Psoas muscle (tissue), 8 donors: ENCODE data around the gene IGSF11. TPM values are rescaled to one million over a fixed set of nuclear protein-coding genes. Genes with fewer than 3 reads are reported as not detected.
"Not testable (repeated sequence)": the region's sequence is repeated elsewhere in the genome, so short reads cannot be mapped to it uniquely, and the experiment has no call there.

Experiments
- ATAC-seq, 4 donors: fragments of 200-7000 bp; cut with Tn5 transposase; one replicate each; pipeline ENCODE4 v1.9.1; 2020; ENCODE audit warnings: moderate library complexity in 3 of 4, mild to moderate bottlenecking in 2 of 4
- DNase-seq, 2 donors: peaks; one replicate each; pipeline ENCODE4 v3.0.0-alpha.2; 2020
- H3K27ac ChIP-seq: fragments of 200-600 bp; one replicate; pipeline ENCODE4 v1.8.0; 2022
- H3K27me3 ChIP-seq, 3 donors: fragments of 200-600 bp in 1 of 3; one replicate each; pipeline versions ENCODE4 v1.6.1 to v1.8.0; 2013 to 2022; ENCODE audit warnings: low read length in 2 of 3, mild to moderate bottlenecking in 2 of 3, moderate library complexity in 1 of 3; ENCODE audit not compliant: insufficient read depth in 3 of 3
- H3K36me3 ChIP-seq, 2 donors: fragments of 200-600 bp in 1 of 2; one replicate each; pipeline versions ENCODE4 v1.6.1 to v1.8.0; 2013 to 2022; ENCODE audit warnings: low read depth in 1 of 2, mild to moderate bottlenecking in 1 of 2, moderate library complexity in 1 of 2; ENCODE audit not compliant: insufficient read depth in 1 of 2
- H3K4me1 ChIP-seq: fragments of 200-600 bp; one replicate; pipeline ENCODE4 v1.8.0; 2022
- H3K4me3 ChIP-seq: fragments of 200-600 bp; one replicate; pipeline ENCODE4 v1.8.0; 2022; ENCODE audit warnings: mild to moderate bottlenecking
- H3K9me3 ChIP-seq: fragments of 200-600 bp; one replicate; pipeline ENCODE4 v1.8.0; 2022
- CTCF ChIP-seq: fragments of 200-600 bp; IDR thresholded peaks from one replicate; pipeline ENCODE4 v1.8.0; 2022; ENCODE audit warnings: antibody characterized with exemption
- WGBS, 3 donors: extraction: QIAGEN DNeasy Blood & Tissue Kit; methylation state at CpG; one replicate each; pipeline versions ENCODE4 v1.1.6 to v1.1.7; 2013; 5-methylcytosine and 5-hydroxymethylcytosine counted together
- intact Hi-C, 2 donors: fragments of 100-400 bp; cut with DNase I; formaldehyde crosslinking; loops; one replicate each; pipeline versions ENCODE4 v1.11.0 to v1.14.2; 2022
- polyA plus RNA-seq, 3 donors: library from polyadenylated mRNA; stranded (reverse); fragments of 200-250 nt; gene quantifications; one replicate each; pipeline ENCODE4 v1.2.3, GENCODE V29; 2013
- total RNA-seq, 4 donors: library from RNA; stranded (reverse); fragmentation: NEBNext Ultra II Directional in 2 of 4; extraction: Animal tissue kit (Norgen Biotek cat#: 25700) in 2 of 4; gene quantifications; one replicate each; pipeline versions ENCODE4 v1.2.1 to v1.2.4, GENCODE V29; 2021 to 2023
- donor health status: healthy with polysubstance abuse.
- donor health status: DM: no; HTN: no; CAD: no; lungs with moderate emphysema.
- donor health status: Bipolar disorder and iron deficiency.
- donor health status: healthy.
- donor health status: DM: yes; HTN: yes; CAD: no.
- donor health status: DM: no; HTN: no; CAD: no.
- donor health status: DM: no; HTN: no; CAD: no.
- donor health status: DM: yes; HTN: yes; CAD: no.

The IGSF11 gene
- total and polyA plus RNA-seq, 7 donors: 0.23 to 8.5 (median 4.3) TPM

DNA sequence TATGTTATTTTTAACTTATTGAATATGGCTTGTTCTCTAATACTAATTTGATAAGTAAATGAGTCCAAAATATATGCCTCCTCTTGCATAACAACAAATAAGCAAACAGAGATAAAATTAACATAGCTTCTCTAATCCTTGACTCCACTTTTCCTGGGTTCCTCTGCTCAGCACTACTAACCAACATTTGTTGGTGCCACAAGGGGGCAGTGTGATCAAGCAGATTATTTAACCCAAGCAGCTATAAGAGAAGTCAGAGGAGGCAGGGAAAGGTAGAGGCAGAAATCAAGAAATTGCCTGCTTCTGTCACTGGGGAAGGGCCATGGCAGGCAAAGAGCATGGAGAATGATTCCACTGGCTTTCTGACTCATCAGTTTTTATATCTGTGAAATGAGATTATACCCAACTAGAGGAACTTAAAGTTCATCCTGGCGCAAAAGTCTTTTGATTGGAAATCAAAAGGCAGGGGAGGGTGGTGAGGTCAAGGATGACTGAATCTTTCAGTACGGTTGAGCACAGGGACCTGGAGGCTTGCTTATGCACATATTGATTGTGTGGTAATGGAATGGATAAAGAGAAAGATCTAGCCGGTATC is 152.2 kb downstream of the IGSF11 start:
- WGBS, 3 donors: 61 to 74% (median 62%) methylated on average over 3 of the region's 3 CpGs
- DNase-seq (peak; percentile 23 to 50), ATAC-seq (peak; percentile 65 to 83 (median 74))
- no peaks in the 10 kb centered on the region for H3K4me1 ChIP-seq
- peak; percentile 81 for TF ChIP-seq CTCF
- no peaks in the 10 kb centered on the region for H3K36me3 ChIP-seq
- no peak overlapping the region for H3K27ac ChIP-seq
- intact Hi-C loops: loop anchor here (1.0 to 10.0 kb wide), 3 partner anchors 155 to 352 kb away; no protein-coding TSS in a partner anchor
- H3K9me3 ChIP-seq: no peaks in the 10 kb centered on the region
- H3K27me3 ChIP-seq: peaks cover 0 to 4% (median 2%) of the 10 kb centered on the region in 3 donors
- H3K4me3 ChIP-seq: no peak overlapping the region

- Histone ChIP-seq H3K36me3 (no peaks in the 10 kb centered on the region), H3K27me3 (peaks cover 0 to 6% (median 0%) of the 10 kb centered on the region in 3 donors), H3K9me3 (no peaks in the 10 kb centered on the region), H3K27ac (no peak overlapping the region), H3K4me1 (no peaks in the 10 kb centered on the region), H3K4me3 (no peak overlapping the region)
- intact Hi-C loops: no loop called here
- TF ChIP-seq CTCF: no peak
- DNase-seq: no peak
- ATAC-seq: no peak
These were observed 166.6 kb downstream of the IGSF11 start for GRCh38 chr3:118868051-118868450.

GRCh38 chr3:118863731-118864322 is 170.8 kb downstream of the IGSF11 start:
- no peak for TF ChIP-seq CTCF
- no peak for DNase-seq
- H3K36me3 ChIP-seq: no peaks in the 10 kb centered on the region
- no peaks in the 10 kb centered on the region for H3K9me3 ChIP-seq
- H3K27me3 ChIP-seq: no peaks in the 10 kb centered on the region
- intact Hi-C loops: no loop called here
- no peak for ATAC-seq
- H3K4me1 ChIP-seq: no peaks in the 10 kb centered on the region
- H3K4me3 ChIP-seq: no peak overlapping the region
- WGBS, 3 donors: 48 to 64% (median 57%) methylated on average over 1 of the region's 1 CpG
- H3K27ac ChIP-seq: no peak overlapping the region

GRCh38 chr3:118859950-118860349 is 174.7 kb downstream of the IGSF11 start:
- H3K27ac ChIP-seq: no peak overlapping the region
- no peaks in the 10 kb centered on the region for H3K36me3 ChIP-seq
- H3K27me3 ChIP-seq: no peaks in the 10 kb centered on the region
- no peaks in the 10 kb centered on the region for H3K4me1 ChIP-seq
- DNase-seq (no peak), ATAC-seq (no peak)
- intact Hi-C loops: no loop called here
- no peaks in the 10 kb centered on the region for H3K9me3 ChIP-seq
- 77 to 82% (median 77%) methylated on average over 1 of the region's 1 CpG for WGBS, 3 donors
- no peak for TF ChIP-seq CTCF
- H3K4me3 ChIP-seq: no peak overlapping the region

DNA sequence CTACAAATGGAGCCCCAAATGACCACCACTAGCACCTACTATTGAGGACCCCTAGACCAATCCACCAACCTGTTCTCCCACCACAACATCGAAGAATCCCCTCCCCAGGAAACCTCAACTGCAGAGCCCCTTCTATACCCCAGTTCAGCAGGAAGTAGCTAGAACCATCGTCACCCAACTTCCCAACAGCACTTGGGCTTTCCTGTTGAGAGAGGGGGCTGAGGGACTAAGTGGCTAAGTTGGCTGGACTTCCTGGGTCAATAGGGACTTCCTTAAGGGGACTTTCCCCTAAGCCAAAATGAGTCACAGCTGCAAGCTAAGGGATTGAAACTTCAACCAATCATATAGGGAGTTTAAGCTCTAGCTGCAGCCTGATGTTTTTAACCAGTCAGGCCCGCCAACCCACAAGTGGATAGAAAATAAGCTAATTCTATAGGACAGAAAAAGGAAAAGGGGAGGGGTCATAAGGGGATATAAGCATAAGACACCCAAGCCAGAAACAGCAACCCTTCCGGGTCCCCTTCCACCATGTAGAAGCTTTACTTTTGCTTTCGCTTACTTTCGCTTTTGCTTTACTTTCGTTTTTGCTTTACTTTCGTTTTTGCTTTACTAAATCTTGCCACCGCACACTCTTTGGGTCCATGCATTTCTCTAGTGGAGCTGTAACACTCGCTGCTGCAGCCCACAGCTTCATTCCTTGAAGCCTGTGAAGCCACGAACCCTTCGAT is 183.0 kb downstream of the IGSF11 start:
- intact Hi-C loops, H3K27me3 ChIP-seq, H3K27ac ChIP-seq, H3K4me3 ChIP-seq, H3K9me3 ChIP-seq, ATAC-seq, DNase-seq, H3K36me3 ChIP-seq, H3K4me1 ChIP-seq: not testable (repeated sequence)
- 85 to 91% (median 89%) methylated on average over 12 of the region's 12 CpGs for WGBS, 3 donors
